Stimulated activated CD8-positive, alpha-beta memory T cell treated with anti-CD3 and anti-CD28 coated beads, Interleukin-12 subunit alpha, Interleukin-12 subunit beta, amount 100 ng/mL, for 24 hours (primary cell): ENCODE data around the gene ZNF587.
"Not testable (repeated sequence)": the region's sequence is repeated elsewhere in the genome, so short reads cannot be mapped to it uniquely, and the experiment has no call there.

Experiments used
- DNase-seq: peaks from one replicate; pipeline ENCODE4 v3.0.0-alpha.2; 2020; ENCODE audit errors: extremely low read depth

The ZNF587 gene

GRCh38 chr19:57821501-57821900 is 28.2 kb upstream of the ZNF587 start:
- not testable (repeated sequence) for DNase-seq

- not testable (repeated sequence) for DNase-seq
Measured at GRCh38 chr19:57823155-57823554, 26.5 kb upstream of the ZNF587 start.

GRCh38 chr19:57823608-57824007 is 26.1 kb upstream of the ZNF587 start:
- DNase-seq, result not testable (repeated sequence)

- no peak for DNase-seq
Measured at GRCh38 chr19:57825511-57825910, 24.1 kb upstream of the ZNF587 start.

GRCh38 chr19:57829316-57829715 is 20.3 kb upstream of the ZNF587 start:
- no peak for DNase-seq

GRCh38 chr19:57830071-57830602 is 19.5 kb upstream of the ZNF587 start, which contains the start of gene ZNF587B:
TSS of gene ZNF587B (plus strand) at chr19:57830299. CDS start at chr19:57830529, 230 bp downstream.
- no peak for DNase-seq

- DNase-seq, result not testable (repeated sequence)
Measured at GRCh38 chr19:57836991-57837390, 12.7 kb upstream of the ZNF587 start.

- not testable (repeated sequence) for DNase-seq
Measured at GRCh38 chr19:57838622-57839191, 11.0 kb upstream of the ZNF587 start.

- no peak for DNase-seq
Measured at GRCh38 chr19:57841122-57841763, 8.4 kb upstream of the ZNF587 start.

- not testable (repeated sequence) for DNase-seq
Measured at GRCh38 chr19:57847164-57847563, 2.5 kb upstream of the ZNF587 start.

GRCh38 chr19:57849162-57849665 is 445 bp upstream of the ZNF587 start:
- not testable (repeated sequence) for DNase-seq

- no peak for DNase-seq
Measured at GRCh38 chr19:57850553-57851017, 926 bp downstream of the ZNF587 start.

GRCh38 chr19:57851812-57852603 is 2.3 kb downstream of the ZNF587 start:
- not testable (repeated sequence) for DNase-seq

- DNase-seq, result not testable (repeated sequence)
Measured at GRCh38 chr19:57854117-57854516, 4.5 kb downstream of the ZNF587 start.

- DNase-seq, result not testable (repeated sequence)
Measured at GRCh38 chr19:57862351-57862750, 12.7 kb downstream of the ZNF587 start.

GRCh38 chr19:57867868-57868492 is 18.3 kb downstream of the ZNF587 start:
- no peak for DNase-seq

GRCh38 chr19:57869655-57870054 is 20.0 kb downstream of the ZNF587 start:
- DNase-seq, result not testable (repeated sequence)

GRCh38 chr19:57870225-57870624 is 20.6 kb downstream of the ZNF587 start:
- DNase-seq, result no peak

GRCh38 chr19:57872450-57872849 is 22.8 kb downstream of the ZNF587 start:
- DNase-seq, result no peak

- not testable (repeated sequence) for DNase-seq
Measured at GRCh38 chr19:57873883-57874799, 24.5 kb downstream of the ZNF587 start.
